Measurements from ENCODE around the gene SPATC1L.
A peak's percentile ranks its signal among the peaks of the same experiment; 100 is the strongest.
"Not testable (repeated sequence)": the region's sequence is repeated elsewhere in the genome, so short reads cannot be mapped to it uniquely, and the experiment has no call there.

Gene SPATC1L

GRCh38 chr21:46154955-46155513, 29.2 kb downstream of the SPATC1L start:
- DNase-seq (ENCODE audit: low read depth, low spot score) = no peak
- H3K4me3 ChIP-seq (ENCODE audit: low read length) = no peak overlapping the region

- no peak for DNase-seq (ENCODE audit: low read depth, low spot score)
- H3K4me3 ChIP-seq (ENCODE audit: low read length) = no peak overlapping the region
Measured at GRCh38 chr21:46154155-46154954, 29.9 kb downstream of the SPATC1L start.

GRCh38 chr21:46153247-46154154, 30.8 kb downstream of the SPATC1L start:
- DNase-seq (ENCODE audit: low read depth, low spot score) = no peak
- H3K4me3 ChIP-seq (ENCODE audit: low read length) = no peak overlapping the region

GRCh38 chr21:46152927-46153246, 31.4 kb downstream of the SPATC1L start:
- H3K4me3 ChIP-seq (ENCODE audit: low read length) = no peak overlapping the region
- DNase-seq (ENCODE audit: low read depth, low spot score) = no peak

DNA sequence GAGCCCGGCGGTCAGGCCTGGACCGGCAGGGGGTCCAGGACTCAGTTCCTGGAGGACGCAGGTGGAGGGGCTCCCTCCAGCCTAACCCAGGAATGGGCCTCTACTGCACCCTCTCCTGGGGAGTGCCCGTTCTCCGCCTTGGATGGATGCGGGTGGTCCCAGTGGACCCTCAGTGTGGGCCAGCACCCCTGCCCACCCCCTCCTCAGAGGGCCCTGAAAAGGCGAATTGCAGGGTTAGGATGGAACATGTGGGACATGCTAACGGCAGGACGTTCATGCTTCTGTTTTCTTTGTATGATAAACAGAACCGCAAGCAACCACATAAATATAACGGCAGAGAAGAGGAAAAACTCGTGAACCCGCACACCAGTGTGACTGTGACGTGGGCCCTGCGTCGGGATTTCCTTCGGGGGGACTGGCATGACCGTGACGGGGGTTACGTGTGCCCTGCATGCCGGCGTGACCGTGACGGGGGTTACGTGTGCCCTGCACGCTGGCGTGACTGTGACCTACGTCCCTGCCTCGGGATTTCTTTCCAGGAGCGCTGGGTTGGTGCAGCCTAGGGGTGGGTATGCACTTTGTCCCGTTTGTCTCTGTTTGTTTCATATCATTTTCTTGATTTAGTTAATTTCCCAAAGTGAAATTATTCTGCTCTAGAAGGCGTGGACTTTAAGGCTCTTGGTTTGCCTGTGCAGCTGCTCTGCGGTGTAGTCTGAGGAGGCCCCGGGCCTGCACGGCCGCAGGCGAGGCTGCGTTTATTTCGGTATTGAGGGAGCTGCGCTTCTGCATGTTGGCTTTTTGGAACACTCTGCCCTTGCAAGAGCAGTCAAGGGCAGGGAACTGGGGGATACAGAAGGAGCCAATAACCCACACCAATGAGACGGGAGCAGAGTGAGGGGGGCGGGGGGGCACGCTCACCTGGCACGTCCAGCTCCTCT, 32.0 kb downstream of the SPATC1L start:
- H3K4me3 ChIP-seq (ENCODE audit: low read length) = no peak overlapping the region
- no peak for DNase-seq (ENCODE audit: low read depth, low spot score)

DNA sequence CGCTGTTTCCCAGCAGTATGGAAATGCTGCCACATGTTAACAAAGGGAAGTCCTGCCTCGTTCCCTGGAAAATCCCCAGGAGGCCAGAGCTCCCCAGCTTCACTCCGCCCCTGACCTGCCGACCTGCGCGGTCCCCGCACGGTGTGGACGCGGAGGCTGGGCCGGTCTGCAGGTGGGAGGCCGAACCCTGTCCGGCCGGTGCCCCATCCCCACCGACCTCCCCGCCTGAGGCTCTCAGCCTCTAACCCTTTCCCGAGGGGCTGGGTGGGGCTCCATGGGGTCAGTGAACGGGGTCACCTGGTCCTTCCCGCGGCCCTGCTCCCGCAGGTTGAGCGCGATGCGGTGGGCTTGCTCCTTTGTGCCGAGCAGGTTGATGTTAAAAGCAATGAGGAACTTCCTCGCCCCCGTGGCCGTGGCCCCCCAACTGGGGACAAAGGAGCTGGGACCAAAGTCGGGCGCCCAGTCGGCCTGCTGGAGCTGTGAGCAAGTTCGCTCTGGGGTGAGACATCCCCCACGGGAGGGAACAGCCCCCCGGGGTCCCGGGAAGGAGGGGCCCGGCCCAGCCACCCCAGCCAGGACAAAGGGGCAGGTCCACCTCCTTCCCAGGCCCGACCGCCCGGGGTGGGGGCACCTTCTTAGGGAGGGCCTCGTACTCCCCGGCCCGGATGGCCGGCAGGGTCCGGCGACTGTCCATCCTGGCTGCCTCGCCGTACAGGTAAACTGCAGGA, 32.8 kb downstream of the SPATC1L start:
- DNase-seq (ENCODE audit: low read depth, low spot score) = no peak
- H3K4me3 ChIP-seq (ENCODE audit: low read length) = no peak overlapping the region

DNA sequence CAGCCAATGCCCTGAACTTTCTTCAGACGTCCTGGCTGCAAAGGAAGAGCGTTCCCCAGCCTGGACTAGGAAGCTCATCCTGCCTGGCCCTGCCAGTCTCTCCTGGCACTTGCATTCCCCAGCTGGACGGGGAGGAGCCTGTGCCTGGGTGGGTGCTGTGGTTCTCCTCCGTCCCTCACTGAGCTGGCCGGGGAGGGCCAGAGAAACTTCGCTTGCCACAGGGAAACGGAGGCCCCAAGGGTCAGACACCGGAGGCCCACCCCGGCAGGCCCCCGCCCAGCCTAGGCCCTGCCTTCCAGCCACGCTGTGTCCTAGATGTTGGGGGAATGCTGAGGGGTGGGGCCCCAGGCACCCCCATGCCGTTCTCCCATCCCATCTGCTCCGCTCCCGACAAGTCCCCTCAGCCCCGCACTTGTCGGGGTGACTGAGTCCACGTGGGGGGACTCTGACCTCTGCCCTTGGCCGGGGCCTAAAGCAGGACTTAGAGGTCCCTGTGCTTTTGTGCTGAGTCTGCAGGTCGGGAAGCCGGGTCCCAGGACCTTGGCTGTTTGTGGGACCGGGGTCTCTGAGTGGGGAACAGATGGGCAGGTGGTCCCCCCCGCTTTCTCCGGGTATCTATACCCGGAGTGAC, 33.7 kb downstream of the SPATC1L start:
- DNase-seq (ENCODE audit: low read depth, low spot score) = no peak
- no peak overlapping the region for H3K4me3 ChIP-seq (ENCODE audit: low read length)

- no peak for DNase-seq (ENCODE audit: low read depth, low spot score)
- H3K4me3 ChIP-seq (ENCODE audit: low read length) = no peak overlapping the region
Measured at GRCh38 chr21:46150073-46150472, 34.2 kb downstream of the SPATC1L start.

DNA sequence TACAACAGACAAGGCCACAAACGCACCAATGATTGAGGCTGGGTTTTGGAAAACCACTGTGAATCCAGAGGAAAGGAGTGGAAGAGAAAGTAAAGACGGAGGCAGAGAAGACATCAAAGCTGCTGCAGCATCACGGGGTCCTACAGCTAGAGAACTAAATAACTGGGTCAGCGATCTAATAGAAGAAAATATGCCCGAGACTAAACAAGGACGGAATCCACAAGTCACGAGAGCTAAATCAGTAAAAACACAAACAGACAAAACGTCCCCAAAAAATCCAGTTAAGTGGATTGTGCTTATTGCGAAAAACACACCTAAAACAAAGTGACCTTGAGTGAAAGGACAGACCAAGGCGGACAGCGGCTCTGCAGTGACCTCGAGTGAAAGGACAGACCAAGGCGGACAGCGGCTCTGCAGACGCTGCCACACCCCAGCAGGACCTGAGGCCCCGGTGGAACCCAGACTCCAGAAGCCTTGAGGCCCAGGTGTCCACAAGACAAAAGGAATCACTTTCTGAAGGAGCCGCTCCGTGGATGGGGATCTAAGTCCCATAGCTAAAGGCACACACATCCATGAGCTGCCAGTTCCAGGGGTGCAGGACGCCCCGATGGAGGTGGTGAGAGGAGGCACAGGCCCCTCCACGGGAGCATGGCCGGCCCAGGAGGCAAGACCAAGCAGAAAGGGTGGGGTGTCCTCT, 34.9 kb downstream of the SPATC1L start:
- H3K4me3 ChIP-seq (ENCODE audit: low read length) = no peak overlapping the region
- DNase-seq (ENCODE audit: low read depth, low spot score) = no peak

DNA sequence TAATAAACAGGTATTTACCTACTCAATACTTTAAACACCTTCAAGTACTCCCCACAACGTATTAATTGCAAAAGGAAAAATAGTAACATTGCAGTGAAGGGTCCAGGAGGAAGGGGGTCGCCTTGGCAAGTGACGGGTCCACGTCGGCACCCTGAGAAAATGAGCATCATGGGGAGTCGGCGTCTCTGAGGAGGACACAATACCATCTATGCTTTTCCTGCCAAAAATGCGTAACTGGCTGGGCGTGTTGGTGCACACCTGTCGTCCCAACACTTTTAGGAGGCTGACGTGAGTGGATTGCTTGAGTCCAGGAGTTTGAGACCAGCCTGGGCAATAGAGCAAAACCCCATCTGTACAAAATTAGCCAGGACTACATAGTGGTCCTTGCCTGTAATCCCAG, 36.2 kb downstream of the SPATC1L start:
- DNase-seq (ENCODE audit: low read depth, low spot score) = no peak
- H3K4me3 ChIP-seq (ENCODE audit: low read length) = no peak overlapping the region

- DNase-seq (ENCODE audit: low read depth, low spot score) = peak; percentile 44
- not testable (repeated sequence) for H3K4me3 ChIP-seq (ENCODE audit: low read length)
Measured at GRCh38 chr21:46147429-46147828, 36.8 kb downstream of the SPATC1L start.

- H3K4me3 ChIP-seq (ENCODE audit: low read length) = no peak overlapping the region
- no peak for DNase-seq (ENCODE audit: low read depth, low spot score)
Measured at GRCh38 chr21:46146856-46147255, 37.4 kb downstream of the SPATC1L start.

DNA sequence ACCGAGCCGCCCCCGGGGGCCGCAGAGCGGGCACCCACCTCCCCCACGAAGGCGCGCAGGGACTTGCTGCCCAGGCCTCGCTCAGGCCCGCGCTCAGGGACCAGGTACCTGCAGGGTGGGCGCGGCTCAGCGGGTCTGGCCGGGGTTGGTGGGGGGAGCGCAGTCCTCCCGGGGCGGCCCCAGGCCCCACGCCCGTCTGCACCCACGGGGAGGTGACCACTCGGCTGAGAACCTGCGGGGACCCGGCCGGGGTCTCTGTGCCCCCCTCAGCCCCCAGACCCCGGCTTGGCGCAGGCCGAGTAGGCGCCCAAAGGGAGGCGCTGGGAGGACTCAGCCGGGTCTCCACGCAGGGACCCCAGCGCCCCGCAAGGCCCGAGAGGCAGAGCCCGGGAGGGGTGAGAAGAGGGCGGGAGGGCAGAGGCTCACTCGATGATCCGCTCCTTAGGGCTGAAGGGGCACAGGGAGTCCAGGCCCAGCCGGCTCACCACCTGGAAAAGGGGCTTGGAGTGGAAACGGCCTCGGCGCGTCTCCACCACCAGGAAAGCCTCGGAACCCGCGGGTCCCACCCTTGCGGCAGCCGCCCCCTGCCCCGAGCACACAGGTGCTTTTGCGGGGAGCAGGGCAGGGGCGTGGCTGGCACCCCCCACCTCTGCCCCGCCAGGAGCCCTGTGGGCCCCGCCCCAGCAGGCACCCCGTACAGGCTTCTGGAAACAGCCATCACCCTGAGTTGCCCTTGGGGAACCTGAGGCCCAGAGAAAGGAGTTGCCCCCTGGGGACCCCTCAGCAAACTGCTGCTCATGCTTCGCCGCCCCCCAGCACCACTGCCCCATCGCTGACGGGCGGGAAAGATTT, 38.2 kb downstream of the SPATC1L start:
- no peak overlapping the region for H3K4me3 ChIP-seq (ENCODE audit: low read length)
- DNase-seq (ENCODE audit: low read depth, low spot score) = no peak

DNA sequence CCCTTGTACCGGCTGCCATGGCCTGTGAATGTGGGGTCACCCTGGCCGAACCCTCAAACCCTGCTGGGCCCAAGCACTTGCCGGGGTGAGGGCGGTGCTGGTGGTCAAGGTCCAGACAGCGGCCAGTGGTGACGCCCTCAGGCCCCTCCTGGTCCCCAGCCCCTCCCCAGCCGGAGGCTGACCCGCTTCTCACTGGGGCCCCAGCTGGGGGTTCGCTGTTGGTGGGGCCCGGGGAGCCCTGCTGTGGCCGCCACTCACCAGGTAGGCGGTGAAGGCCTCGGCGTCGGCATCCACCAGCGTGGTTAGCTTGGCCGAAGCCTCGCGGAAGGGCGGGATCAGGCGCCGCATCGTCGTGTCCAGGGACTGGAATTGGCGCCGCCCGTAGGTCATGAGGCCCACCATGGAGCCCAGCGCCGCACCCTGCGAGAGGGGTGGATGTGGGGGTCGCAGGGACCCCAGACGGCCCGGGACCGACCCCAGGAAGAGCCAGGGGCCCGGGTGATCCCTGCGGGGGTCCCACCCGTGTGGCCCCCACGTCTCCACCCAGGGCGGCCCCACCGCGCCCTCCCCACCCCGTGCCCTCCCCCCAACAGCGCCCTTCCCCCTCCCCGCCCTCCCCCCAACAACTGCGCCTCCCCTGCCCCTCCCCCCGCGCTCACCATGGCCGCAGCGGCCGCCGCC, 39.0 kb downstream of the SPATC1L start:
- DNase-seq (ENCODE audit: low read depth, low spot score) = no peak
- H3K4me3 ChIP-seq (ENCODE audit: low read length) = no peak overlapping the region

- no peak for DNase-seq (ENCODE audit: low read depth, low spot score)
- no peak overlapping the region for H3K4me3 ChIP-seq (ENCODE audit: low read length)
Measured at GRCh38 chr21:46144464-46145070, 39.7 kb downstream of the SPATC1L start.

All from Jurkat, Clone E6-1 (cell line).